ENCODE data around the gene FGF8. TPM values are rescaled to one million over a fixed set of nuclear protein-coding genes. Genes with fewer than 3 reads are reported as not detected.

Gene FGF8
- not detected in 2 replicates for total RNA-seq

GRCh38 chr10:101775273-101776160 is at the start of gene FGF8:
FGF8 (minus strand) TSS chr10:101776114; CDS start chr10:101775900, 214 bp downstream.

GRCh38 chr10:101818119-101818871 is 42.4 kb upstream of the FGF8 start, which contains the start of gene OGA:
OGA (minus strand) TSS chr10:101818444; CDS start chr10:101818022, 422 bp downstream.

GRCh38 chr10:101782811-101783735 is 7.2 kb upstream of the FGF8 start, which contains the start of gene NPM3:
NPM3 (minus strand) TSS chr10:101783446; CDS start chr10:101783390, 56 bp downstream.

Other genes with a start within 250 kb of the FGF8 start
- 6.6 and 11.6 TPM in 2 replicates for gene POLL, start 187.9 kb downstream of the FGF8 start, total RNA-seq
- 43.4 and 55.0 TPM in 2 replicates for gene DPCD, start 187.8 kb downstream of the FGF8 start, total RNA-seq
- gene FBXW4, start 80.9 kb downstream of the FGF8 start, total RNA-seq: 22.9 and 33.6 TPM in 2 replicates
- gene NPM3, start 7.3 kb upstream of the FGF8 start, total RNA-seq: 130 and 156 TPM in 2 replicates
- gene OGA, start 42.3 kb upstream of the FGF8 start, total RNA-seq: 84.1 and 111 TPM in 2 replicates
- 0.27 and 0.75 TPM in 2 replicates for gene KCNIP2, start 67.7 kb upstream of the FGF8 start, total RNA-seq

Measured in endothelial cell of coronary artery (primary cell).